Measurements from ENCODE around the gene AP2A2.

- TF ChIP-seq POLR2A (IDR thresholded peaks at IDR 0.05): no peak
- no peak for TF ChIP-seq POLR2AphosphoS5 (IDR thresholded peaks at IDR 0.05)
Observed at GRCh38 chr11:962688-963087, 37.0 kb downstream of the AP2A2 start.

Data from stomach (tissue), 4 donors.